Psoas muscle (tissue), 8 donors: ENCODE results near the gene XAB2. TPM values are rescaled to one million over a fixed set of nuclear protein-coding genes. Genes with fewer than 3 reads are reported as not detected.
A peak's percentile ranks its signal among the peaks of the same experiment; 100 is the strongest.

Source experiments
- ATAC-seq, 4 donors: fragments of 200-7000 bp; cut with Tn5 transposase; one replicate each; pipeline ENCODE4 v1.9.1; 2020; ENCODE audit warnings: moderate library complexity in 3 of 4, mild to moderate bottlenecking in 2 of 4
- DNase-seq, 2 donors: peaks; one replicate each; pipeline ENCODE4 v3.0.0-alpha.2; 2020
- H3K27ac ChIP-seq: fragments of 200-600 bp; one replicate; pipeline ENCODE4 v1.8.0; 2022
- H3K27me3 ChIP-seq, 3 donors: fragments of 200-600 bp in 1 of 3; one replicate each; pipeline versions ENCODE4 v1.6.1 to v1.8.0; 2013 to 2022; ENCODE audit warnings: low read length in 2 of 3, mild to moderate bottlenecking in 2 of 3, moderate library complexity in 1 of 3; ENCODE audit not compliant: insufficient read depth in 3 of 3
- H3K36me3 ChIP-seq, 2 donors: fragments of 200-600 bp in 1 of 2; one replicate each; pipeline versions ENCODE4 v1.6.1 to v1.8.0; 2013 to 2022; ENCODE audit warnings: low read depth in 1 of 2, mild to moderate bottlenecking in 1 of 2, moderate library complexity in 1 of 2; ENCODE audit not compliant: insufficient read depth in 1 of 2
- H3K4me1 ChIP-seq: fragments of 200-600 bp; one replicate; pipeline ENCODE4 v1.8.0; 2022
- H3K4me3 ChIP-seq: fragments of 200-600 bp; one replicate; pipeline ENCODE4 v1.8.0; 2022; ENCODE audit warnings: mild to moderate bottlenecking
- H3K9me3 ChIP-seq: fragments of 200-600 bp; one replicate; pipeline ENCODE4 v1.8.0; 2022
- WGBS, 3 donors: extraction: QIAGEN DNeasy Blood & Tissue Kit; methylation state at CpG; one replicate each; pipeline versions ENCODE4 v1.1.6 to v1.1.7; 2013; 5-methylcytosine and 5-hydroxymethylcytosine counted together
- intact Hi-C, 2 donors: fragments of 100-400 bp; cut with DNase I; formaldehyde crosslinking; loops; one replicate each; pipeline versions ENCODE4 v1.11.0 to v1.14.2; 2022
- polyA plus RNA-seq, 3 donors: library from polyadenylated mRNA; stranded (reverse); fragments of 200-250 nt; gene quantifications; one replicate each; pipeline ENCODE4 v1.2.3, GENCODE V29; 2013
- total RNA-seq, 4 donors: library from RNA; stranded (reverse); fragmentation: NEBNext Ultra II Directional in 2 of 4; extraction: Animal tissue kit (Norgen Biotek cat#: 25700) in 2 of 4; gene quantifications; one replicate each; pipeline versions ENCODE4 v1.2.1 to v1.2.4, GENCODE V29; 2021 to 2023
- TF ChIP-seq, protein P1 (sequence below): fragments of 200-600 bp; IDR thresholded peaks from one replicate; pipeline ENCODE4 v1.8.0; 2022; ENCODE audit warnings: antibody characterized with exemption
- donor health status: healthy with polysubstance abuse.
- donor health status: DM: no; HTN: no; CAD: no; lungs with moderate emphysema.
- donor health status: Bipolar disorder and iron deficiency.
- donor health status: healthy.
- donor health status: DM: yes; HTN: yes; CAD: no.
- donor health status: DM: no; HTN: no; CAD: no.
- donor health status: DM: no; HTN: no; CAD: no.
- donor health status: DM: yes; HTN: yes; CAD: no.

XAB2 gene
- total and polyA plus RNA-seq, 7 donors, result 19.2 to 36.3 (median 24.1) TPM

GRCh38 chr19:7661744-7662538 is 32.6 kb upstream of the XAB2 start:
- no peak for ATAC-seq
- Histone ChIP-seq H3K4me1 (no peaks in the 10 kb centered on the region), H3K27me3 (peaks cover 0 to under 1% (median 0%) of the 10 kb centered on the region in 3 donors), H3K36me3 (no peaks in the 10 kb centered on the region), H3K27ac (no peak overlapping the region), H3K4me3 (no peak overlapping the region), H3K9me3 (no peaks in the 10 kb centered on the region)
- 73 to 75% (median 74%) methylated on average over 8 of the region's 8 CpGs for WGBS, 3 donors
- intact Hi-C loops, result loop anchor here in 1 of 2 donors (5.0 kb wide), 1 partner anchor 435 kb away; no protein-coding TSS in a partner anchor
- no peak for DNase-seq
- TF ChIP-seq, protein P1, sequence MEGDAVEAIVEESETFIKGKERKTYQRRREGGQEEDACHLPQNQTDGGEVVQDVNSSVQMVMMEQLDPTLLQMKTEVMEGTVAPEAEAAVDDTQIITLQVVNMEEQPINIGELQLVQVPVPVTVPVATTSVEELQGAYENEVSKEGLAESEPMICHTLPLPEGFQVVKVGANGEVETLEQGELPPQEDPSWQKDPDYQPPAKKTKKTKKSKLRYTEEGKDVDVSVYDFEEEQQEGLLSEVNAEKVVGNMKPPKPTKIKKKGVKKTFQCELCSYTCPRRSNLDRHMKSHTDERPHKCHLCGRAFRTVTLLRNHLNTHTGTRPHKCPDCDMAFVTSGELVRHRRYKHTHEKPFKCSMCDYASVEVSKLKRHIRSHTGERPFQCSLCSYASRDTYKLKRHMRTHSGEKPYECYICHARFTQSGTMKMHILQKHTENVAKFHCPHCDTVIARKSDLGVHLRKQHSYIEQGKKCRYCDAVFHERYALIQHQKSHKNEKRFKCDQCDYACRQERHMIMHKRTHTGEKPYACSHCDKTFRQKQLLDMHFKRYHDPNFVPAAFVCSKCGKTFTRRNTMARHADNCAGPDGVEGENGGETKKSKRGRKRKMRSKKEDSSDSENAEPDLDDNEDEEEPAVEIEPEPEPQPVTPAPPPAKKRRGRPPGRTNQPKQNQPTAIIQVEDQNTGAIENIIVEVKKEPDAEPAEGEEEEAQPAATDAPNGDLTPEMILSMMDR, result no peak

DNA sequence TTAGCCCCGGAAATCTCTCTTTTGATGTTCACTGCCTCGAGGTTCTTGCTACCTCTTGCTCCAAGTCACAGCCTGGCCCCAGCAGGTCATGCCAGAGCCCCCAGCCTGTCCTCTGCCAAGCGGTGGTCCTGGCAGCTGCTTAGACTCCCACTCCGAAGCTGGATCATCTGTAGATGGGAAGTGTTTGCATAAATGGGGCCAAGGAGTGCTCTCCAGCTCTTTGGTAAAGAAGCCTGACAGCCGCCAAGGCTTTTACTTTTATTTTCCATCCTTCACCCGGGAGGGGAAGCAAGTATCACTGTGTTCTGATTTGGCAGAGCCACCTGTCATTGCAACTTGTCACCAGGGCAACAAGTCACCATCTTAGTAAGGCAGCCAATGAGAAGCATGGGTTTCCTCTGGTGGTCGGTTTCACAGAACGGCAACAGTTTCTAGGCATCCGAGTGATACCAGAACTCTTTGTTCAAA is 28.9 kb upstream of the XAB2 start:
- ATAC-seq (no peak), DNase-seq (no peak)
- Histone ChIP-seq H3K36me3 (no peaks in the 10 kb centered on the region), H3K27ac (no peak overlapping the region), H3K4me1 (no peaks in the 10 kb centered on the region), H3K9me3 (no peaks in the 10 kb centered on the region), H3K4me3 (no peak overlapping the region), H3K27me3 (no peaks in the 10 kb centered on the region)
- 21 to 25% (median 23%) methylated on average over 9 of the region's 9 CpGs for WGBS, 3 donors
- TF ChIP-seq, protein P1, result no peak
- intact Hi-C loops, result no loop called here

- H3K4me1 ChIP-seq, result peaks cover 3% of the 10 kb centered on the region
- no peaks in the 10 kb centered on the region for H3K9me3 ChIP-seq
- no peak overlapping the region for H3K27ac ChIP-seq
- intact Hi-C loops, result no loop called here
- H3K27me3 ChIP-seq, result no peaks in the 10 kb centered on the region
- WGBS, 3 donors, result 30 to 43% (median 36%) methylated on average over 14 of the region's 14 CpGs
- TF ChIP-seq, protein P1, result no peak
- ATAC-seq (no peak), DNase-seq (peak in 1 of 2 donors; percentile 19)
- H3K4me3 ChIP-seq, result no peak overlapping the region
- no peaks in the 10 kb centered on the region for H3K36me3 ChIP-seq
These were observed 27.9 kb upstream of the XAB2 start for GRCh38 chr19:7657131-7657751.

DNA sequence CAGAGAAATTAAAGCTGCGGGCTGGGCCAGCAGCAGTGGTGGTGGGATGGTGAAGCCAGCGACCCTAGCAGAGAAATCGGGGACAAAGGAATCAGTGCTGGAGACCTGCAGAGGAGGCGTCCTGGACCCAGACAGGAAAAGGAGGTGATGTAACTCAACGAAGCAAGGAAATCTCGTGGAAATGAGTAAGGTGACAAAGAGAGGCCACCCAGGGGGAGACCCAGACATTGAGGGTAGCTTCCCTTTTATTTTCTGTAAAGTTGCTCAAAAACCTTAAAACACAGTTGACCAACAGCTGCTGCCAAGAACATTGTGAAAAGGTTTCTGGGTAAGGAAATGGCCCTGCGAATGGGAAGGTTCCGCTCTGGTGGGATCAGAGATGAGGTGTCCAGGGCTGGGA is 26.2 kb upstream of the XAB2 start:
- H3K27ac ChIP-seq, result no peak overlapping the region
- intact Hi-C loops, result no loop called here
- ATAC-seq (no peak), DNase-seq (no peak)
- TF ChIP-seq, protein P1, result no peak
- no peaks in the 10 kb centered on the region for H3K36me3 ChIP-seq
- 68 to 70% (median 70%) methylated on average over 8 of the region's 8 CpGs for WGBS, 3 donors
- H3K27me3 ChIP-seq, result no peaks in the 10 kb centered on the region
- H3K9me3 ChIP-seq, result no peaks in the 10 kb centered on the region
- peaks cover 4% of the 10 kb centered on the region for H3K4me1 ChIP-seq
- H3K4me3 ChIP-seq, result no peak overlapping the region
